HG02970 (cell line): Measurements from ENCODE around the gene MYH9.

ENCODE experiments used
- ATAC-seq: cut with Tn5 transposase; IDR thresholded peaks from one replicate; pipeline ENCODE4 v1.9.1; 2021; ENCODE audit warnings: mild to moderate bottlenecking, moderate library complexity, moderate number of reproducible peaks; ENCODE audit not compliant: unreplicated experiment, low FRiP score

MYH9 gene

DNA sequence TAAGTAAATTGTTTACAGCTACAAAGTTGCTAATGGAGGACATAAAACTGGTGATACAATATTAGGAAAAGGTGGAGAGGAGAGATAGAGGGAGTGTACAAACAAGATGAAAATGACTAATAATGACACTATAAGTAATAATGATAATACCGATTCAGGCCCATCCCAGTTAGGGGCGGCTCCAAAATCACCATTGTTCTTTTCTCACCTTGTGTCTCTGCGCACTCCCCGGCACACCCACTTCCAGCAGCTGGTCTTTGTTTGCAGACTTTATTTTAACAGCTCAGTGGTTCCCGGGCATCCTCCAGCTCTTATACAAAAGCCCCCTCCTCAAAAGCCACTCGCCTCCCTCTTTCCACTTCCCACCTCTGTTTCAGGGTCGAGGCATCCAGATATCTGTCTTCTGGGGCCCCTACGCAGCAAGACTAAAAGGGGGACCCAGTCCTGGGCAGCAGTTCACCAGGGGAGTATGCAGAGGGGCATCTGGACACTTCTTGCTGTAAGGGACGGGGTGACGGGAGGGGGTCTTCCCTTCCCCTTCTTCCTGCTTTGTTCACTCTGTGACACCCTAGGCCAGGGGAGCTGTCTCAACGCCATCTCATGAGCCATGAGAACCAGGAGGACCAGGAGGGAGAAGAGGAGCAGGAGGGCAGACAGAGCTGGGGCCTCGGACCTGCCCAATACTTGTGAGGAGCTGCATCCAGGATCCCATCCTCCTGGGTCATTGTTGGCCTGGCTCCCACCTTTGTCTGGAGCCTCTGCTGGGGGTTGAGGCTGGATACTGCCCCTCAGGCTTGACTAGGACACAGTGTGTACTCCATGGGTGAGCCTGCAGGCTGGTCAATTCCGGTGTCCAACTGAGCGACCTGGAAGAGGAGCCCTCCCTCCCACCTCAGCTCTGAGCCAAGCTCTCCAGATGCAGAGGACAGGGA is 151.1 kb downstream of the MYH9 start:
- ATAC-seq: no peak

- no peak for ATAC-seq
Measured at GRCh38 chr22:36235585-36235984, 152.2 kb downstream of the MYH9 start.

GRCh38 chr22:36234919-36235318 is 152.8 kb downstream of the MYH9 start:
- ATAC-seq: no peak

DNA sequence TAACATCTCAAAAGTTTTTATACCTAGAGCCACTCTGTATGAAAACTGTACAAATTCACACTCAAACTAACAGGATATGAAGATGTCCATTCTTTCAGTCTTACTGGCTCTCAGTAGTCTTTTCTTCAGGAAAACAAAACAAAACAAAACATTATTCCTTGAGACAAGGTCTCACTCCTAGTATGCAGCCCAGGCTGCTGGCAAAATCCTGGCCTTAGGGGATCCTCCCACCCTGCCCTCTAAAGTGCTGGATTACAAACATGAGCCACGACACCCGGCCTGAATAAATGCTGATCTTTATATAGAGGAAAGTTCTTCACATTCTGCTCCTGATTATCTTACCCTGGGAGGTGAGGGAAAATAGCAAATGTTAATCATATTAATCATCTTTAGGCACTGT is 153.6 kb downstream of the MYH9 start:
- no peak for ATAC-seq

GRCh38 chr22:36233796-36234195 is 154.0 kb downstream of the MYH9 start:
- ATAC-seq: no peak

DNA sequence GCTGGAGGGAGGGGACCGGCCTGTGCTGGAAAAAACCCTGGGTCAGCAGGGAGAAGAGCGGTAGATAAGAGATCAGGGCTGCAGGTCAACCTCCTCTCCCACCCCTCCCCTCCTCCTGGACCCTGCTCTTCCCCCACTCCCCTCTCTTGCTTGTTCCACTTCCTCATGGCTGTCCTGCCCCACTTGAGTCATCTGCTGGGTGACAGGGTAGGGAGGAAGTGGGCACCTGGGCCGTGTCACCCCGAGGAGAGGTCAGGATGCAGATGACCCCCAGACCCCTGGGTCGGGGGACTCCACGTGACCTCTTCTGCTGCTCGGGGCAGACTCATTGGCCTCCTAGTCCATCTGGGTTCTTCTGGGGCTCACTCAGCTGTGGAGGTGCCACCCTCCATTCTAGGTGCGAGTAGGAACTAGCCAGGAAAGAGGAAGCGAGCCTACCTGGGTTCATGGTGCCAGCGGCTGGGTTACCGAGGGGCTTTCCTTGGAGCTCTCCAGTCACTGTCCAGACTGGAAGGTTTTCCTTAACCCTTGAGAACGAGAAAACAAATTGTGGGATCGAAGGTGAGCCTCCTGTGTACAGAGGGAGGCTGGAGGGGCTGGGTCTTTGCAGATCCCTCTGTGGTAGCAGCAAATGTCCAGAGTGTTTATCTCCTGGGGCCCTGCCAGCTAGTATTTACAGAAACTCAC is 154.9 kb downstream of the MYH9 start:
- no peak for ATAC-seq
